Measurements from ENCODE around the gene FCHSD2.

DNA sequence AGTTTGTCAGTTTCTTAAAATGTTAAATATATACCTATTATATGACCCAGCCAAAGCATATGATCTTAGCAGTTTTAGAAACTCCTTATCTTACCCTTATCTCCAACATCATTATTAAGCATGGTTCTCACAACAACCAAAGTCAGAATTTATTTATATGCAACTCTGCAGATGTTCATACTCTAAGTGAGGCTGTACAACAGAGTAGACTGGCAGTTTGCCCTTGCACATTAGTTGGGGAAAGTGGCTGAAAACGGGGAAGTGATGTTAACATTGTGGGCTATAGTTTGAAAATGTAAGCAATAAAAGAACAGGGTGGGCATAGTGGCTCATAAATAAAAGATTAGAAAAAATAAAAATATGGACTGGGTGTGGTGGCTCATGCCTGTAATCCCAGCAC is 278.2 kb downstream of the FCHSD2 start:
- TF ChIP-seq CTCF (conservative IDR thresholded peaks at IDR 0.05; ENCODE audit: low read depth, low read length) (no peak), EZH2 (IDR thresholded peaks at IDR 0.05; ENCODE audit: low read length, unreplicated experiment) (no peak), EZH2phosphoT487 (IDR thresholded peaks at IDR 0.05; ENCODE audit: borderline replicate concordance, low read length) (no peak)
